HG03558 (cell line): ENCODE results near the gene RAET1E.
"Not testable (repeated sequence)": the region's sequence is repeated elsewhere in the genome, so short reads cannot be mapped to it uniquely, and the experiment has no call there.

ENCODE experiments used
- ATAC-seq: cut with Tn5 transposase; IDR thresholded peaks from one replicate; pipeline ENCODE4 v1.9.1; 2021; ENCODE audit warnings: moderate number of reproducible peaks; ENCODE audit not compliant: unreplicated experiment; ENCODE audit errors: extremely low read depth

Gene RAET1E

GRCh38 chr6:149864578-149865535, 33.1 kb downstream of the RAET1E start:
- ATAC-seq: no peak

DNA sequence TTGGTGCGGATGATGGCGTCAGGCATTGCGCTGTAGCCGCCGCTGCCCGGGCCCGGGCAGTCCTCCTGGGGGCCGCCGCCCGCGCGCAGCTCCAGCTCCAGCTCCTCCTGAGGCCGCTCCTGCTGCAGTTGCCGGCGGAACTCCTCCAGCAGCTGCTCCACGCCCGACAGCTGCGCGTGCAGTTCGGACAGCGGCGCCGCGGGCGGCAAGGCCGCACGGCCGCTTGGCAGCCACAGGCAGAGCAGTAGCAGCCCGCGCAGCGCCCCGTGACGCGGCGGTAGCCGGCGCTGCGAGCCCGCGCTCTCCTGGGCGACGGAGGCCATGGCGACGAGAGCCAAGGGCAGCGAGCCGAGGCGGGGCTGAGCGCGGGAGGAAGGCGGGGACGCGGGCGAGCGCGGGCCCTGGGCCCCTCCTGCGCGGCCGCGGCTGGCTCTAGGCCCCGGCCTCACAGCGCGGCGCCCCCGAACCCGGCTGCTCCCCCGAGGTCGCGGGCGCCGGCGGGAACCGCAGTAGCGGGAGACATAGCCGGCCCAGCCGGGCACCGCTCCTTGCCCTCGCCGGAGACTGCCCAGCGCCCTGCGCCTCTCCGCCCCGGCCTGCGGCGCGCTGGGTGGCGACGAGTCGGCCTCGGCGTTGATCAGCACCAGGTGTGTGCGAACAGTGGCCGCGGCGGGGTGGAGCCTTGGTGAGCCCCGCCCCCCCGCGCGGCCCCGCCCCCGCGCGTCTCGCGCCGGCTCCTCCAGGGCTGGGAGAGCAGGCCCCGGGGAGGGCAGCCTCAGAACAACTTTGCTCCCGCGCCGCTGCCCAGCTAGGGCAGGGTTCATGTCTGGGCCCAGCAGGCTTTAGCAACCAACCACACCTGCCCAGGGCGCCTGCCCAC, 34.0 kb downstream of the RAET1E start, which contains the start of gene LRP11:
Gene LRP11, minus strand, starts transcription at position 662 of the 880 bp plus-strand sequence. Its CDS starts 339 bp downstream, at position 323.
- ATAC-seq: peak; percentile 61

DNA sequence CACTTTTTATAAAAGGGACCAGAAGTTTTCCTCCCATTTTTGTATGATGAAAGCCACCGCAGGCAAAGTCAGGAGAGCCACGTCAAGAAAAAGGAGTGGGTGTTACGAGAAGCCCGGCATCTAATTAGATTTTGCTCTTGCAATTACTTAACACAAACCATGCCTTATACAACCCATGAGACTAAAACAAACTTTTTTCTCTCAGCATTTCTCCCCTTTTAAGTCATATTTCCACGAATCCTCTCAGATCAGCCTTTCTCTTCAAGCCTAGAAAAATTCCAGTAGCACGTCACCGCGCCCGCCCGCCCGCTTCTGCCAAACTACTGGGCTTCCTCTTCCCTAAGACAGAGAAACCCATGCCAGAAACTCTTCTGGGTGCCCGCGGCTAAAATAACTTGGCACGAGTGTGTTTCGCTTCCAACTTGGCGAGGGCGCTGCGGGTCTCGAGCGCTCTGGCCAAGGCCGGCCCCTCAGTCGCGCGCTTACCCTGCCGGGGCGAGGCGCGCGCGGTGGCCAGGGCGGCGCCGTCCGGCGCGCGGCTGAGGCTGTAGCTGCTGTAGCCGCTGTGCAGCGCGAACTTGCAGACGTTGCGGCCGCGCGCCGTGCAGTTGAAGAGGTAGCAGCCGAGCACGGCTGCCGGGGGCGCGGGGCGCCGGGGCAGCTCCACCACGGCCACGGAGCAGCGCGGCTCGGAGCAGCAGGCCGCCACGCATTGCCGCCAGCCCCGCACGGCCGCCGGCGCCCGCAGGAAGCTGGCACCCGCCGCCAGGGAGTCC, 34.8 kb downstream of the RAET1E start:
- ATAC-seq: peak; percentile 14

DNA sequence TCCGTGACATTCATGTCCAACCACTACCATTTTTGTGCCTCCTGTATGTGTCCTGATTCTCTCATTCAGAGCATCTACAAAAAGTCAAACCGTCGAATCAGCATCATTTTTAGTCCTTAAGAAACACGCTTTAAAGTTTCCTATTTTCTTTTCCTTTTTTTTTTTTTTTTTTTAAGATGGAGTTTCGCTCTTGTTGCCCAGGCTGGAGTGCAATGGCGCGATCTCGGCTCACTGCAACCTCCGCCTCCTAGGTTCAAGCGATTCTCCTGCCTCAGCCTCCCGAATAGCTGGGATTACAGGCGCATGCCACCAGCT, 35.5 kb downstream of the RAET1E start:
- not testable (repeated sequence) for ATAC-seq

DNA sequence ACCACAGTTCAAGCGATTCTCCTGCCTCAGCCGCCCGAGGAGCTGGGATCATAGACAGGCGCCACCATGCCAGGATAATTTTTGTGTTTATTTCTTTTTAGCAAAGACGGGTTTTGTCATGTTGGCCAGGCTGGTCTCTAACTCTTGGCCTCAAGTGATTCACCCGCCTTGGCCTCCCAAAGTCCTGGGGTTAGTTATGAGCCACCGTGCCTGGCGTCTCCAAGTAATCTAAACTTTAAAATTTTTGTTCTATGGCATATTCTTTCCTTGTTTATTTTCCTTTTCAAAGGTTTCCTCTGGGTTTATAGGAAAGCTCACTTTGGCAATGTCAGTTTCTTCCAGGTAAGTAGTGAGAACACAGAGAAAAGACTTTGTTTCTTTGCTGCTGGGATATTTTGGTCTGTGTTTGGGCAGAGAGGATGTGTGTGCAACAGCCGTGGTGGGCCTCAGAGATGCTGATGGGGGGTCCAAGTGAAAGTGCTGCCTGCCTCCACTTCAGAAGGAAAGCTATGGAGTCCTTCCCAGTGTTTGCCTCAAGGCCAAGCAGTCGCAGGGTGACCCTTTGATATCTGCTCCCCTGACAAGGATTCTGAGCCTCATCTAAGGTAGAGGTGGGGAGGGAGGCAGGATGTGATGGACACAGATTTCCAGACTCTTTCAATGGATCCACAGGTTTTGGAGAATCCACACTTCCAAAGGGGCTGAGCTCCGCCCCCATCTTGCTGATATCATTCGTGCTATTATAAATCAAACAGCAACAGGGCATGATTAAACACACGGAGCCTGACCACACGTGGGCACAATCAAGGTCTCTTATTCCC, 36.1 kb downstream of the RAET1E start:
- no peak for ATAC-seq

DNA sequence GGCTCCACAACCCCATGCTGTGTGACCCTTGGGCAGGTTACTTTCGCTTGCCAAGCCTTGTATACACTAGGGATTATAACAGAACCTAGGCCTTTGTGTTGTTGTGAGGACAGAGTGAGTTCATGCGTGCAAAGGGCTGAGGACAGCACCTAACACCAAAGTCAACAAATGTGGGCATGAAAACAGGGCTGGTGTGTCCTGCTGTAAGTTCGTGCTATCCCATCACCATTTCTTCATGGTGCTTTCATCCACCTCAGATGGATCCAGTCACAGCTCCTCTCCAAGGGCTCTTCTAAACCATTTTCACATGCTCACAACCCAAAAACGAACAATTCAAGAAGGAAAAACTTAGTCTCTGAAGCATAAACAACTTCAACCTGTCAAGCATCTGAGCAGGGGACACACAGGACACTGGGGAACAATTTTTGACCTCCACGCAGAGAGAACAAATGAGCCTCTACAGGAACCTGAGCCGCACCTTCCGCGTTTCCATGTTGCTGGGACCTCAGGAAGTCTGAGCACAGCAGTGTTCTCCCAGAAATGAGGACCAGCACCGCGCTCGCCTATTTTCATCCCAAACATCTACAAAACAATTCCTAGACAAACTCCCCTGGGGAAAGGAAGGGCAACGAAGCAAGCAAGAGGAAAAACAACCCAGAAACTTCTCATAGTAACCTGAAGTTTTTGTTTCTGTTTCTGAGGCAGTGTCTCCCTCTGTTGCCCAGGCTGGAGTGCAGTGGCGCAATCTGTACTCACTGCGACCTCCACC, 36.9 kb downstream of the RAET1E start:
- no peak for ATAC-seq

DNA sequence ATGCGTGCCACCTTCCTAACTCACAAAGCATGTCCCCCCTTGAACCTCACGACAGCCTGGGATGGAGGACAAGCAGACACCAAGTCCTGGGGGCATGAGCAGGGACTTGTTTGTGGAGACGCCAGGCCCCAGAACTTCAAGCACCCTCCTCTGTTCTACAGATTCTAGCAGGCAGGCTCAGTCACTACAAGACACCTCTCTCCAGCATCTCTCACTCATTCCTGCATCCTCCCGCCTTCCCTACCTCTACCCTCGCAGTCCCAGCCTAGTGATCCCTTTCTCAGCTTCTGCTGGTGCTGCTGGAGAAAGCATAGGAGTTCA, 37.4 kb downstream of the RAET1E start:
- ATAC-seq: no peak

DNA sequence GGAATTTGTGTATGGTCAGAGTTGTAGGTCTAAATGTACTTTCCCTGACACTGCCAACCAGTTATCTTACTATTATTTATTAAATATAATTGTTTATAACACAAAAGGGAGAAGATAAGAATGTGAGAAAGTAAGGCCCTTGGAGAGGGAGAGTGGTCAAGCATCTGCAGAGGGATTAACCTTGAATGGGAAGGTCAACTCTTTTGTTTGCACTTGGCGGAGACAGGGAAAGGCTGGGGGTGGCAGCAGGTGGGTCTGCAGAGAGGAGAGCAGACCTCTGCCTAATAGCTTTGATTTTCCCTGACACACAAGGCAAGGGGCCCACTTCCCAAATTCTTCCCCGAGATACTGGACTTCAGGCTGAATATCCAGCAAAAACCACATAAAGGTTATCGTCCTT, 38.0 kb downstream of the RAET1E start:
- no peak for ATAC-seq

- ATAC-seq: no peak
Measured at GRCh38 chr6:149859368-149859767, 38.5 kb downstream of the RAET1E start.

DNA sequence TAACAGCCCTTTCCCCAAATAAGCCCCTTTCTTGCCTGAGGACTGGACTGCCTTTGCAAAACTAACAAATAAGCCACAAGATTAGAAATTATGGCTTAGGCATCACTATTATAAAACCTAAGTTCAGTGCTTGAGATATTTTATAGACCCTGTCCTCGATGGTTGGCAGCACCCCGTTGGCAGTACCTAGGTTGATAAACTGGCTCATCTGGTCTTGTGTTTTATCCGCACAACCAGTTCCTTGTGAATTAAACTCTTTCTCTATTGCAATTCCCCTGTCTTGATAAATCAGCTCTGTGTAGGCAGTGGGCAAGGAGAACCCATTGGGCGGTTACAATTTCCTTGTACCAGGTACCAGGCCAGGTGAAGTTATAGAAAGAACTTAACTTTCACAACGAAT, 40.4 kb downstream of the RAET1E start:
- no peak for ATAC-seq

DNA sequence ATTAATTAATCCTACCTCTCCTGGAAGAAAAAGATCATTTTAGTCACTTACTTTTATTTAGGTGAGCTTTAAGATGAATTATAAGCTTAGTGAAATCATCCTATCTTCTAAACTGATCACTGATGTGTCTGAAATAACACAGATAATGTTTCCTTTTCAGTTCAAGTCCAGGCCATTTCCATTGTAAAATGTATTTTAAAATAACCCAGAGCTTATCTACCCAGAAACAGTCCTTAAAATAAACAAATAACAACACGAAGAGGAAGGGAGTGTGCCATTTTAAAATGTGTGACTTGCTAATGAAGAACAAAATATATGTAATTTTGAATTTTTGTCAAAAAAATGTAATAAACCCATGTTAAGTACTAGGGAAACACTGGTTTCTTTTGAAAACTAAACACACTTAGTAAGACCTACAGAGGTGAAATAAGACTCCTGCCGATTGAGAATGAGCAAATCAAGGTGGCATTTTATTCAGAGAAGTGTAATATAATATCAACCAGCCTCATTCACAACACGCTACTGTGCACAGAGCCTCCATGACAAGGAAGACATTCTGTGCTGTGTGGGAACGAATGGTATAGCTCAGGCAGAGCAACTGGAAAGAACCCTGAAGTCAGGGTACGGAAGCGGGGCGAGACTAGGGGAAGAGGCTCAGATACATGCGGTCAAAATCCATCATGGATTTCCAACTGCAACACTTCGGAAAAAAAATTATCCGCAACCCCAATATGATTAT, 41.5 kb downstream of the RAET1E start:
- ATAC-seq: no peak

- ATAC-seq: no peak
Measured at GRCh38 chr6:149855741-149856140, 42.2 kb downstream of the RAET1E start.

GRCh38 chr6:149855040-149855654, 42.8 kb downstream of the RAET1E start:
- ATAC-seq: no peak

GRCh38 chr6:149854532-149854931, 43.4 kb downstream of the RAET1E start:
- no peak for ATAC-seq

- ATAC-seq: not testable (repeated sequence)
Measured at GRCh38 chr6:149854017-149854416, 43.9 kb downstream of the RAET1E start.

GRCh38 chr6:149852881-149853280, 45.0 kb downstream of the RAET1E start:
- ATAC-seq: no peak

GRCh38 chr6:149852180-149852579, 45.7 kb downstream of the RAET1E start:
- no peak for ATAC-seq
